LoVo (cell line): ENCODE results near the gene RTF1.

Experiments
- DNase-seq: peaks from one replicate; pipeline ENCODE4 v3.0.0-alpha.2; 2016; ENCODE audit warnings: low spot score

RTF1 gene

GRCh38 chr15:41506796-41507341 lies 90.0 kb downstream of the RTF1 start:
- no peak for DNase-seq

- DNase-seq, result peak; percentile 51
Measured at GRCh38 chr15:41507820-41508290, 91.0 kb downstream of the RTF1 start.

GRCh38 chr15:41510728-41511127 lies 93.8 kb downstream of the RTF1 start:
- DNase-seq, result no peak

- no peak for DNase-seq
Measured at GRCh38 chr15:41511331-41511898, 94.5 kb downstream of the RTF1 start.

- DNase-seq, result no peak
Measured at GRCh38 chr15:41511899-41512369, 95.0 kb downstream of the RTF1 start.

- no peak for DNase-seq
Measured at GRCh38 chr15:41512512-41512939, 95.6 kb downstream of the RTF1 start.

GRCh38 chr15:41512940-41513505 lies 96.1 kb downstream of the RTF1 start:
- DNase-seq, result no peak

- DNase-seq, result peak; percentile 38
Measured at GRCh38 chr15:41513506-41514227, 96.8 kb downstream of the RTF1 start, which contains the start of gene LTK. Gene LTK, minus strand, starts transcription at chr15:41513827. Its CDS starts 118 bp downstream, at chr15:41513709.

- DNase-seq, result no peak
Measured at GRCh38 chr15:41517895-41518449, 101.1 kb downstream of the RTF1 start.

GRCh38 chr15:41520636-41521035 lies 103.7 kb downstream of the RTF1 start:
- DNase-seq, result no peak

- no peak for DNase-seq
Measured at GRCh38 chr15:41521614-41522013, 104.7 kb downstream of the RTF1 start.

- no peak for DNase-seq
Measured at GRCh38 chr15:41523097-41523496, 106.2 kb downstream of the RTF1 start.

- DNase-seq, result no peak
Measured at GRCh38 chr15:41530363-41530956, 113.6 kb downstream of the RTF1 start.
